ENCODE data around the gene KCNH5.

GRCh38 chr14:62819931-62820330 is 225.3 kb downstream of the KCNH5 start:
- TF ChIP-seq CTCF (IDR thresholded peaks at IDR 0.05; ENCODE audit: poor library complexity), result no peak
- TF ChIP-seq EZH2 (IDR thresholded peaks at IDR 0.05; ENCODE audit: borderline replicate concordance), result no peak
- no peak for TF ChIP-seq EZH2phosphoT487 (IDR thresholded peaks at IDR 0.05; ENCODE audit: low read depth, severe bottlenecking, unreplicated experiment)

Measured in hepatocyte (in vitro differentiated cells).